Bone marrow (tissue), 2 donors: ENCODE data around the gene NFATC2.

Experiments used
- DNase-seq, 2 donors: peaks; one replicate each; lab custom pipeline; 2025; lab: John Stamatoyannopoulos, UW

NFATC2 gene

DNA sequence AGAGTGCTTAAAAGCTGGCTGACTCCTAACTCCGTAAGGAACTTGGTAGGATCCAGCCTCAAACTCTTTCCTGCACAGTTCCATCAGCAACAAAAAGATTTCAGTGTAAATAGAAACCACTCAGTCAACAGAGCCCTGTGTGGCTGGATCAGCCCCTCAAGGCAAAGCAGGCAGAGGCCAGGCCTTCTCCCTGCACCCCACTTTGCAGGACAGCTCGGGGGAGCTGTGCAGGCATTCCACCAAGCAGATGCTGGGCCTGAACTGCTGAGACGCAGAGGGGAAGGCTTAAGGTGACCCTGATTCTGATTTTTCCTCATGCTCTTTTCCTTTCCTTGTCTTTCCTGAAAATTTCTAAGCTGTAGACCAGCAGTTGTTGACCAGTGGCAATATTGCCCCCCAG, 91.5 kb downstream of the NFATC2 start:
- DNase-seq = no peak

DNA sequence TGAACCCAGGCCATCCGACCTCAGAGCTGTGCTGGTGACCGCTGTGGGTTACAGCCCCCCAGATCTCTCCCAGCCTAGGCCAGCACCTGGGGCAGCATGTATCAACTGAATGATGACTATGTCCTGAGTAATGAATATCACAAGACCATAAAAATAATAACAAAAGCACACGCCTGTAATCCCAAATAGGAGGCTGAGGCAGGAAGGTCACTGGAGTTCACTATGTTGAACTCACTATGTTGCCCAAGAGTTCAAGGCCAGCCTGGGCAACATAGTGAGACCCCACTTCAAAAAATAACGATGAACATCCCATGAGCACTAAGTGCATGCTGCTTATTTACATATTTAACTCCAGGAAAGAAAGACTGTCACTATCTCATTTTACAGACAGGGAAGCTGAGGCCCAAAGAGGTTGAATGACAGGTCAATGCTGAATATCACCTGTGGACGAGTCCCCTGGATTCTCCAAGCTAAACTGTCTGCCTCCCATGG, 92.3 kb downstream of the NFATC2 start:
- no peak for DNase-seq

DNA sequence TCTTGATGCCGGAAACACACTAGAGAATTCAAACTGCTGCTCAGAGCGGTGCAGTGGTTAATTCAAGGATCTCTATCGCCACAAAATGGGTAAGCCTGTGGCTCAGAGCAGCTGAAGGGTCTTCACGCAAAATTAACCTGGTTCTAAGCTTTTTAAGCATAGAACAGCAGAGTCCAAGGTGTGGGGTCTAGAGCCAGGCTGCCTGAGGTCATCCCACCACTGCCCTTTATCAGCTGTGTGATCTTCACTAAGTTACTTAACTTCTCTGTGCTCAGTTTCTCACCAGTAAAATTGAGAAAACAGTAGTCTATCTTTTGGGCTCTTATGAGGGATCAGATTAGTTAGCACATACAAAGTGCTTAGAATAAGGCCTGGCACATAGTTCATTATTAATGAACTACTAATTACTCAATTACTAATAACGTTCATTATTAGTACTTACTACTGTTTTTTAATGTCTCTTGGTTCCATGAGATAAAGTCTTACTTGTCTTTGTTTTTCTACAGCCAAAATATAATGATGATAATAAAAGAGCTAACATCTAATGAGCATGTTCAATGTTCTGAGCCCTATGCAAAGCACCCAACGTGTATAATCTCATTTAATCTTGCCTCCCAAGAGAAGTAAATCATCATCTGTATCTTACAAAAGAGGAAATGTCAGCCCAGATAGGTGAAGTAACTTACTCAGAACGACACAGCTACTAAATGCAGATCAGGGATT, 92.9 kb downstream of the NFATC2 start:
- DNase-seq = no peak

GRCh38 chr20:51447765-51448148, 94.8 kb downstream of the NFATC2 start:
- no peak for DNase-seq

DNA sequence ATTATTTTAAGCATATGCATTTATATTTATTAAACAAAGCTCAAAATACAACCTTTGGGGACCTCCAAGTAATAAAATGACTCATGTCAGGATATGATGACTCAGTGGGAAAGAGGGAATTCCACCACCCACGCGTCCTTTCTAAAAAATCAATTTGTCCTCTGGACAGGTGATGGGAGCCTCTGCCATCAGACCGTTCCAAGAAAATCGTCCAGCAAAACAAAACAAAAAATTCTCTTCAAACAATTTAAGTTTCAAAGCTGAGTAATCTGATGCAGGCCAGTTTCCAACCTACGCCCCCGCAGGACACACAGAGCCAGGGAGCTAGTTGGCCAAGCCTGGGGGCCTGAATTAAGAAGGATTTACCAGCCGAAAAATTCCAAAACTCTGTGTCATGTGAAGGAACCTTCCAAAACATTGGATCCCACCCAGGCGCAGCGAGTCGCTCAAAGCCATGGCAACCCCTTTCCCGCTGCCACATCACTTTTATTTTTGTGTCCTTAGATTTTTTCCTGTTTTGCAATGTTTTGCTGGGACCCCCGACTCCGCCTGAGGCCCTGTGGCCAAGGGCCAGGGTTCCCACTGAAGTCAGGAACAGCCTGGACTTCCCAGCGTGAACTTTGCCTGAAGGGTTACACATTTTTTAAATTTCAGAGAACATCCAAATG, 95.3 kb downstream of the NFATC2 start:
- DNase-seq = no peak

GRCh38 chr20:51446656-51447055, 95.9 kb downstream of the NFATC2 start:
- DNase-seq = no peak

DNA sequence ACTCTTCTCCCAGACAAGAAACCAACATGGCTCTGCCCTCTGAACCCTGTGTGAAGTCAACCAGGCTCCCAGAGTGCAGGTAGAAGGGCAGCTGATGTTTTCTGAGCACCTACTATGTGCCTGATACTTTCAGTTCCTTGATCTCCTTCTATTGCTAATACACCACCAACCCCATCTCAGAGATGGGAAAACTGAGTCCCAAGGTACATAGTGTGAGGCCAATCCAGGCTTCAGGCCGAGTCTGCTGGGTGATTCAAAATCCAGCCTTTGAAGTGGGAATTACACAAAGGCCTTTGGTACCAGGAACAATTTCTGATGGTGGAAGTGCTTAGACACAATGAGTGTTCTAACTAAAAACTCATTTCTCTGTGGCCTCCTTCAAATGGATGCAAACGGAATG, 96.3 kb downstream of the NFATC2 start:
- DNase-seq = no peak

GRCh38 chr20:51445591-51445990, 96.9 kb downstream of the NFATC2 start:
- DNase-seq = no peak

- DNase-seq = no peak
These were observed 97.5 kb downstream of the NFATC2 start for GRCh38 chr20:51444922-51445438.

GRCh38 chr20:51444467-51444866, 98.1 kb downstream of the NFATC2 start:
- no peak for DNase-seq

GRCh38 chr20:51442602-51443001, 99.9 kb downstream of the NFATC2 start:
- DNase-seq = no peak

DNA sequence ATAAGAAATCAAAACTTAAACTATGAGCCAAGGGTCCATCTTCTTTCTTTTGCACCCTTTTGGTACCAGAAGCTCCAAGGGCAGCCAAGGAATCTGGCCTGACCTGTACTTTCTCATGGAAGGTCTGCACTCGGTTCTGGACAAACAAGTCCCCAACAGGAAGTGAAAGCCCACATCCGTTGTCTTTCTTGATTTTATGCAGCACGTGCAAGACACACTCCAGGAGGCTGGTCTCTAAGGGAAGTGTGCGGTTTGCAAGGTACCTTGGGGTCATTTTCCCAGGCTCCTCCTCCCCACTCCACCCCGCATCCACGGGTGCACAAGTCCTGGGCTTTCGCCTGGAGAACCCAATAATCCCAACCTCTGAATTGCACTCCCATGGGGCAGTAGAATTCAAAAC, 101.9 kb downstream of the NFATC2 start:
- no peak for DNase-seq

- DNase-seq = no peak
These were observed 103.3 kb downstream of the NFATC2 start for GRCh38 chr20:51439160-51439689.

- no peak for DNase-seq
These were observed 104.4 kb downstream of the NFATC2 start for GRCh38 chr20:51438136-51438535.

DNA sequence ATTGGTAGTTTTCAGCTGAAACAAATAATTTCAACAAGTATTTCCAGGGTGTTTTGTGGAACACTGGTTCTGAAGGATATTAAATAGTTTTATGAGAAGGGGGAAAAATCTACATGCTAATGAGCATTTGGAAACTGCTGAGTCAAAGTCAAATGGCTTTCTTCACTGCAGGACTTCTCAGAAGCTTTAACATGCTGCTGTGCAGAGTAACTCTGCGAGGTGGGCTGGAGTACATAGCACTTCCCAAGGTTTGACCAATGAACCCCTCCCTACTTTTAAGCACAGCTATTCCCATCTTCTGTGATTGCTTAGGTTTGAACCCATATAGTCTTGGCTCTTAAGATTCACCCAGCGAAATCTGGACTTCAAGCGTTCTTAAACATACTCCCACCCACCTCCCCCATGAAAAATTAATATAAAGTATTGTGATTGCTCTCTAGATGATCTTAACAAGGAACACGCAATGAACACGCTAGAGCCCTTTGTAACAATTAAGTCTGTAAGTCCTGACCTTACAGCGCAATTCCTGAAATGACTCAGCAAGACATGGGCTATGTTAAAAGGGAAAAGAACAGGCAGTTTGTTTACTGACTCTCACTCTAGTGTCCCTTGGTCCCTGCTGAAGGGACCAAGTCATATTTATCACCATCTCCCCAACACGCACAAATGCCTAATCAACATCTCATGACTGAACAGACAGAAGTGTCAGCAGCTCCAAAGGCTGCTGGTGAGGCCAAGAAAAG, 105.2 kb downstream of the NFATC2 start:
- DNase-seq = no peak

DNA sequence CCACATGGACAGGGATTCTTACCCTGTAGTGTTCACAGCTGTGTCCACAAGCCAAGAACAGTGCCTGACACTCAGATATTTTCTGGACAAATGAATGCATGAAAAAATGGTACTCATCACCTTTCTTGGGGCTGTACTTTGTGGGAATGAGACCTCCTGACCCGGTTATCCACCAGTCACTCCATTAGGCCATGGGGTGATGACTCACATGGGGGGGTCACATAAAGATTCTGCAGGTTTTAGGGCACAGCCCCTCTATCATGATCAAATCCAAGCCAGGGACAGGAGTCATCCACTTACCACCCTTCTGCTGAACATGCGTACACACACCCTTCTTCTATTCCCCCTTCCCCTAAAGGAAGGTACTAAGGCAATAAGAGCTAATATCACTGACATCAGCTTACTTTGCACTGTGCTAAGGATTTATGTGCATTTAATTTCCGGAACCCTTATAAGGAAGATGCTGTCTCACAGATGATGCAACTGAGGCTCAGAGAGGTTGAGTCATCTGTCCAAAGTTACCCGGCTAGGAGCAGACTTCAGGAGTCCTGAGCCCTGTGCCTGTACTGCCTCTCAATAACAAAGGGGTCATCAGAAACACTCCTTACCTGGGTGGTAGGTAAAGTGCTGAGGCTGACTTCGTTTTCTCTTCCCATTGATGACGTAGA, 107.8 kb downstream of the NFATC2 start:
- no peak for DNase-seq

GRCh38 chr20:51434026-51434425, 108.5 kb downstream of the NFATC2 start:
- no peak for DNase-seq

DNA sequence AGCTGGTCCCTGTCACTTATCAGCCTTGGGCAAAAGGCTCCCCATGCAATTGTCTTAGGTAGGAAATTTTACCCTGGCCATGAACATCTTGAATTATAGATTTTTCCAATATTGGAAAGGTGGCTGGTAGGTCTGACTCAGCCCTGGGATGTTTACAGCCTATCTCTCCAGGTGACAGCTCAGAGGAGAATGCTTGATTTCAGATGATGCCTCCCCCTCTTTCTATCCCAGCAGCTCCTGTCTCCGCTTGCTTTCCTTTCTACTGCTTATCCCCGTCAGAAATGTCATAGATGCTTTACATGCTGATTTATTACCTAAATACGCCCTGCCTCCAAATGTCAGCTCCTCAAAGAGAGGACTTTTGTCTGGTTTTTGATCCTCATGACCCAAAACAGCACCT, 109.6 kb downstream of the NFATC2 start:
- DNase-seq = no peak

DNA sequence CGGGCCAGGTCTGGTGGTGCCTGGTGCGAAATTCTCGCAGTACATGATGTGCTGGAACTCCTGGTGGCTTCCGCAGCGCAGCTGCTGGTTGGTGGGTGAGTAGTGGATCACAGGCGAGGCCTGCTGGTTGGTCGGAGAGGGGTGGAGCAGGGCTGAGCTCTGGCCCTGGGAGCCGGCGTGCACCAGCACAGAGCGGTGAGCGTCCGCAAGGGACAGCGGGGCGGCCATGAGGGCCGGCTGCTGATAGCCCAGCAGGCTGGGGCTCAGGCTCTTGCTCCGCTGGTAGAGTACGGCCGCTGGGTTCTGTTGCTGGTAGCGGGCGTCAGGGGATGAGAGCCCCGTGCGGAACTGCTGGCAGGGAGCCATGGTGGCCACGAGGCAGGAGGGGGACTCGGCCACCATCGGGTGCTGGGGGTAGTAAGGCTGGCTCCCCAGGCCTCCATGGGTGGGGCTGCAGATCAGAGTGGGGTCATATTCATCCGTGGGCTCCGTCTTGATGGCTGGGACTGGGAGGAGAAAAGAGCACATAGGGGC, 110.2 kb downstream of the NFATC2 start:
- DNase-seq = no peak

- no peak for DNase-seq
These were observed 111.2 kb downstream of the NFATC2 start for GRCh38 chr20:51431321-51431720.

GRCh38 chr20:51430198-51430950, 112.1 kb downstream of the NFATC2 start:
- no peak for DNase-seq
